ENCODE results near the gene SLC35A3.

The SLC35A3 gene

DNA sequence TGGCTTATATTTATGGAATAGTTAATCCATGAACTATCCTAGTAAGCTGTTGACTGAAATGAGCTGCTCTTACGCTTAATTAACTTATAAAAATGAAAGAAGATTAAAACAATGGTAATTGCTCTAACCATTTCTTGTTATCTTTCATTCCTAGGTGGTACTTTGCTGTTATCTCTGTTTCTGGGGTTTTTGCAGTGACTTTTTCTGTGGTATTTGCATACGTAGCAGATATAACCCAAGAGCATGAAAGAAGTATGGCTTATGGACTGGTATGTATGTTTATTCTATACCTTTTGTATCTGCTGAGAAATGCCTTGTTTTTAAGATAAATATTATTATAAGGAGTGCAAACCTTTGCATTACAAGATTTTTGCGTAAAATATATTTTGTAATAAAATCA is 91.9 kb downstream of the SLC35A3 start:
- TF ChIP-seq, protein P1, sequence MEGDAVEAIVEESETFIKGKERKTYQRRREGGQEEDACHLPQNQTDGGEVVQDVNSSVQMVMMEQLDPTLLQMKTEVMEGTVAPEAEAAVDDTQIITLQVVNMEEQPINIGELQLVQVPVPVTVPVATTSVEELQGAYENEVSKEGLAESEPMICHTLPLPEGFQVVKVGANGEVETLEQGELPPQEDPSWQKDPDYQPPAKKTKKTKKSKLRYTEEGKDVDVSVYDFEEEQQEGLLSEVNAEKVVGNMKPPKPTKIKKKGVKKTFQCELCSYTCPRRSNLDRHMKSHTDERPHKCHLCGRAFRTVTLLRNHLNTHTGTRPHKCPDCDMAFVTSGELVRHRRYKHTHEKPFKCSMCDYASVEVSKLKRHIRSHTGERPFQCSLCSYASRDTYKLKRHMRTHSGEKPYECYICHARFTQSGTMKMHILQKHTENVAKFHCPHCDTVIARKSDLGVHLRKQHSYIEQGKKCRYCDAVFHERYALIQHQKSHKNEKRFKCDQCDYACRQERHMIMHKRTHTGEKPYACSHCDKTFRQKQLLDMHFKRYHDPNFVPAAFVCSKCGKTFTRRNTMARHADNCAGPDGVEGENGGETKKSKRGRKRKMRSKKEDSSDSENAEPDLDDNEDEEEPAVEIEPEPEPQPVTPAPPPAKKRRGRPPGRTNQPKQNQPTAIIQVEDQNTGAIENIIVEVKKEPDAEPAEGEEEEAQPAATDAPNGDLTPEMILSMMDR (IDR thresholded peaks at IDR 0.05; ENCODE audit: borderline replicate concordance, insufficient read depth, low read depth, low read length): no peak
- H3K4me3 ChIP-seq (ENCODE audit: low read depth, low read length): no peak overlapping the region

DNA sequence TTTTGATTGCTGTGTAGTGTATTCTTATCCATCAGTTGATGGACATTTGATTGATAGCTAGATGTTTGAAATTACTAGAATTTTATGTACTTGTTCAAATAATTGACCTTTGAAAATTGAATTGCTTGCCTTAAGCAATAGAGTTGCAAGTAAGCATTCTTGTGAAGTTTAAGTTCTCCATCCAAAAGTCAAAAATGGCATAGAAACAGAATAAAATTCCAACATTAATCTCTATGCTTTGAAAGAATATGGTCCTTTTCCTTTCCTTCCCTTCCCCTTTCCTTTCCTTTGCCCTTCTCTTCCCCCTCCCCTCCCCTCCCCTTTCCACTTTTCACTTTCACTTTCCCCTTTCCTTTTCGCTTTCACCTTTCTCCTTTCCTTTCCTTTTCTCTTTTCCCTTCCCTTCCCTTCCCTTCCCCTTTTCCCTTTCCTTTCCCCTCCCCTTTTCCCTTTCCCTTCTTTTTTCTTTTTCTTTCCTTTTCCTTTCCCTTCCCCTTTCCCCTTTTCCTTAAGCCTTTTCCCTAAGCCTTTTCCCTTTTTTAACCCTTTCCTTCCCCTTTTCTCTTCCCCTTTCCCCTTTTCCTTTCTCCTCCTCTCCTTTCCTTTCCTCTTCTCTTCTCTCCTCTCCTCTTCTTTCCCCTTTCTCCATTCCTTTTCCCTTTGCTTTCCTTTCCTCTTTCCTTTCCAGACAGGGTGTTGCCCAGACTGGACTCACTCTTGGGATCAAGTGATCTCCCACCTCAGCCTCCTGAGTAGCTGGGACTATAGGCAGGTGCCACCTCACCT is 95.6 kb downstream of the SLC35A3 start:
- H3K4me3 ChIP-seq (ENCODE audit: low read depth, low read length): no peak overlapping the region
- TF ChIP-seq, protein P1 (IDR thresholded peaks at IDR 0.05; ENCODE audit: borderline replicate concordance, insufficient read depth, low read depth, low read length): no peak

DNA sequence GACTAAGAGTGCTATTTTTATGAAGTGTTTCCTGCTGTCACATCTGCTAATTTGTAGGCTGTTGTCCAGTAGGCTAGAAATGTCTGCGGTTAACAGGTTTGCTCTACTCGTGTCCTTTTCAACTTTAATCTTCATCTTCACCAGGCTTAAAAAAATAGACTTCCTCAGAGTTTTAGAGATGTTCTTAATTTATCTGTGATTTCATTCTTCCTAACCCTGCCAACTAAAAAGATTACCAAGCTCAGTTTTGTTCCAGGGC is 96.1 kb downstream of the SLC35A3 start:
- TF ChIP-seq, protein P1 (IDR thresholded peaks at IDR 0.05; ENCODE audit: borderline replicate concordance, insufficient read depth, low read depth, low read length): no peak
- no peak overlapping the region for H3K4me3 ChIP-seq (ENCODE audit: low read depth, low read length)

DNA sequence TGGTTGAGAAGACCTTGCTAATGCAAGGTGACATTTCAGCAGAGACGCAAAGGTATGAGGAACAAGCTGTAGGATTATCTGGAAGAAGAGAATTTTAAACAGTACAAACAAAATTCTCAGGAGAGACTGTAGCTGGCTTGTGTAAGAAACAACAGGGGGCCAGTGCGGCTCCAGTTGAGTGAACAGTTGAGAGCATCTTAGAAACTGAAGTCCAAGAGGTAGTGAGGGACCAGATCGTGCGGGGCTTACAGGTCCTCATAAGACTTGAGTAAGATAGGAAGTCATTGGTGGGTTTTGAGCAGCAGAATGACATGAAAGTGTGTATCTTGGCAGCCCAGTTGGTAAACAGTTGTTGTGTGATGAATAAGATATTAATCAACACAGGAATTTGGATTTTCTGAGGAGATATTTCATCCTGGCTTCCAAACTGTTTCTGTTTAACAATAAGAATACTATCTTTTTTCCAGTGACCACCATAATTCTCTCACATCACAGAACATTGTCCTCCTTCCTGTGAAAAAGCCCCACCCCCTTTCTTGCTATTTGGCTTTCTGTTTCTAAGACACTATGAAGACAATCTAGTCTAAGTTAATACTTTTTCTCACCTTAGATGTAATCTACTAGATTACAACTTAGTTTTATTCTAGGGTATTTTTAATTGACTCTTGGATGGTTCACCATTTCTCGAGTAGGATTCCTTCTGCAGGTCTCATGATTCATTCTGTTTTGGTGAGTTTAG is 100.6 kb downstream of the SLC35A3 start:
- H3K4me3 ChIP-seq (ENCODE audit: low read depth, low read length): no peak overlapping the region
- TF ChIP-seq, protein P1 (IDR thresholded peaks at IDR 0.05; ENCODE audit: borderline replicate concordance, insufficient read depth, low read depth, low read length): no peak

DNA sequence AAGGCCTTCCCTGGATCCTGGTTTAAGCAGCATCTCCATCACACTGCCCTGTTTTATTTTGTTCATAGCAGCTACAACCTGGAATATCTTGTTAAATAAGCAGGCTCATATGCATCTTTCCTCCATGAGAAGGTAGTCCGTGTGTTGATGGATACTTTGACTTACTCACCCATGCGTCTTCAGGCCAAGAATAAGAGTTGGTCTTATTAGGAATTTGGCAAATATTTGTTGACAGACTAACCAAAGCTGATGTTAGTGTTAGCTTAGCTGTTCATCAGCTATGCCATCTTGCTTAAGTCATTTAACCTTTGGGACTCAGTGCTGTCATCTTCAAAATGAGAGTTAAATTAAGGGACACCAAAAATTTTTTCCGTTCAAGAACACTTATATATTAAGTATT is 103.7 kb downstream of the SLC35A3 start:
- H3K4me3 ChIP-seq (ENCODE audit: low read depth, low read length): no peak overlapping the region
- TF ChIP-seq, protein P1 (IDR thresholded peaks at IDR 0.05; ENCODE audit: borderline replicate concordance, insufficient read depth, low read depth, low read length): no peak

DNA sequence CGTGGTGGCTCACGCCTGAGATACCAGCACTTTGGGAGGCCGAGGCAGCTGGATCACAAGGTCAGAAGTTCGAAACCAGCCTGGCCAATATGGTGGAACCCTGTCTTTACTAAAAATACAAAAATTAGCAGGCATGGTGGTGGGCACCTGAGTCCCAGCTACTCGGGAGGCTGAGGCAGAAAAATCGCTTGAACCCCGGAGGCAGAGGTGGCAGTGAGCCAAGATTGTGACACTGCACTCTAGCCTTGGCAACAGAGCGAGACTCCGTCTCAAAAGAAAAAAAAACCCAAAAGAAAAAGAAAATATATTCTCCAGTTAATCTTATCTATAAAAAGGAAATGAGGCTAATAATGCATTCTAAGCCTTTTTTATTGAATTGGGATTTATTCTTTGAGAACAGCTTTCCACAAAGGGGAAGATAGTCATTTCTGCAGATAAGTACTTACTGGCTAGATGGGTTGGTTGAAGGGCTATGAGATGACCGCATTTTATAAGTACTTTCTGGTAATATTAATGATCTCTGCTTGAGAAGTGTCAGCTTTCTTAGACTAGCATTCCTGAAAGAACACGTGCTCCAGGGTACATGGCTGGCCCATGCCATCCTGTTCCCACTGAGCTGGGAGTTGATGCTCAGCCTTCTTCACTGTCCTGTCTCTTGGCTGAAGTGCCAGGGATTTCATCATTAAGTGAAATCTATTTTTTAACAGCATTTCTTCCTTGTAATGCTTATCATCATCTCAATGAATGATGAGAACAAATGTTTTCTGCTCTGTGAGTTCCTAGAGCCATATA is 105.0 kb downstream of the SLC35A3 start:
- TF ChIP-seq, protein P1 (IDR thresholded peaks at IDR 0.05; ENCODE audit: borderline replicate concordance, insufficient read depth, low read depth, low read length): no peak
- no peak overlapping the region for H3K4me3 ChIP-seq (ENCODE audit: low read depth, low read length)
